Glomerular visceral epithelial cell (primary cell): ENCODE results near the gene ARHGAP10.

Source experiments
- DNase-seq: peaks from one replicate; pipeline ENCODE4 v3.0.0-alpha.2; 2016; ENCODE audit errors: extremely low spot score

ARHGAP10 gene

DNA sequence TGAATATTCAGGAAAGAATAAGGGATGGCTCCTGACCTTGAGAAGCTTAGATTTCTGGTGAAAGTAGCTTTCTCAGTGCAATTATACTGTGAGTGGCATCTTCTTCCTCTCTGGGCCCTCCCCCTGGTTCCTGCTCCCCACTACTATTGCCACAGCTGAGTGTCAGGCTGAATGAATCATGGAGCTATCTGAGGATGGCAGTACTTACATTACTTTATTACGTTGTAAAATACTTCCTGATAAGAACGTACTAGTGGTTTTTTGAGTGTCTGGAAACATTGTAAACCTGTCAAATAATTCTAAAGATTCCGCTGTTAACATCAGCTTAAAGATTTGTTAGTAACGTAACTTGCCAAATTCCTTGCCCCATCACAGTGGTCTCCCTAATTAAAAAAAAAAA, 36.2 kb downstream of the ARHGAP10 start:
- DNase-seq: peak; percentile 75

DNA sequence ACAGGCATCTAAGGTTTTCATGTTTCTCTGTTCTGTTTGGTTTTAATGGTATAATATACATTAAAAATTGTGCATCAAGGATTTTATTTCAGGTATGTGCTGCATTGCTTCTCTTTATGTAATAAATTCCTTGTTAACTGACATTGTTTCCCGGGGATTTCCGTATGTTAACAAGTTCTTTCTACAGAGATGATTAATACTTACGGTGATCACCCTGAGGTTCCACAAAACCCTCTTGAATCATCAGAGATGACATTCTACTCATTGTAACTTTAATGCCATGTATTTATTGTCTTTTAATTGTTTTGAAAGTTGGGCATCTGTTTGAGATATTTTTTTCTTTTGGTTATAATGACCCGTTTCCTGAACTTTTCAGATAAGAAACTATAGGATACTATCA, 37.5 kb downstream of the ARHGAP10 start:
- DNase-seq: peak; percentile 43

DNA sequence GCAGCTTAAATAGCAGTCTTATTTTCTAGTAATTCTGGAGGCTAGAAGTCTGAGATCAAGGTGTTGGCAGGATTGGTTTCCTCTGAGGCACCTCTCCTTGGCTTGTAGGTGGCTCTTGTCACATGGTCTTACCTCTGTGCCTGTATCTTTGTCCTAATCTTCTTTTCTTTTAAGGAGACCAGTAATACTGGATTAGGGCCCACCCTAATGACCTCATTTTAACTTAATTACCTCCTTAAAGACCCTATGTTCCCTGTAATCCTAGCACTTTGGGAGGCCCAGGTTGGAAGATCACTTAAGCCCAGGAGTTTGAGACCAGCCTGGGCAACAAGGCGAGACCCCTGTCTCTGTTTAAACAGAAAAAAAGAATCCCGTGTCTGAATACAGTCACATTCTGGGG, 38.9 kb downstream of the ARHGAP10 start:
- DNase-seq: no peak

DNA sequence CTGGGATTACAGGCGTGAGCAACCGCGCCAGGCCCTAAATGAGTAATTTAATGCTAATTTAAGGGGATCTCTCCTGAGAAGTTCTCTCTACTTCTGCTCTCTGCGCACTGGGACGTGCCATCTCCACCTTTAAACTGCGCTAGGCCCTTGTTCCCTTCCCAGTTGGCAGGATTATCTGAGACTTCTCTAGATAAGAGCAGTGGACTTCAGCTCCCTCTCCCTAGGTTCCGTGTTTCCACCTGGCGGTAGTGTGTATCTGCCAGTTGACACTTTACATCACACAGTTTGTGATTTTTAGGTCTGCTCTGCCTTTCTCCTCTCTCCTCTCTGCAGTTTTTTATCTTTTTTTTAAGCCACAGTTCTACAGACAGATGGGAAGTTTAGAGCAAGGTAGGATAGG, 40.2 kb downstream of the ARHGAP10 start:
- DNase-seq: no peak

DNA sequence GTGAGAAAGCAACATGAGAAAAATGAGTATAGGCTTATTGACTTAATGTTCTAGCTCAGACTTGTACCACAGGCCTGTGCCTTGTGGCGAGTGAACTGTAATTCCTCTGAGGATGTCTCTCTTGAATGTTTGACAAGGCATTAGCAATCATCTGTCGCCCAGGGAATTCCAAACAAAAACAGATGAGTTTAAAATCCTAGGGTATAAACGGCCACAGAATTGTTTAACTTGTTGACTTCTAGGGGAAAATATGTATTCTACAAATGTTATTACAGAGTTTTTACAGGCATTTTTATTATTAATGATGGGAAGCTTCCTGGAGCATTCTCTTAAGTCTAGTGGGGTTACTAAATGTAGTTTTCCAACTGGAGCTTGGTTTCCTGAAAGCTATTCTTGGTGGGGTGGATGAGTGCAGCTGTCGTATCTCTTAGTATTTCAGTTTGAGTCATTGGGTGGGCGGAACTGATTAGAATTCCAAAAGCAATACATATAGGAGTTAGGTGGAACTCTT, 40.6 kb downstream of the ARHGAP10 start:
- peak; percentile 78 for DNase-seq

DNA sequence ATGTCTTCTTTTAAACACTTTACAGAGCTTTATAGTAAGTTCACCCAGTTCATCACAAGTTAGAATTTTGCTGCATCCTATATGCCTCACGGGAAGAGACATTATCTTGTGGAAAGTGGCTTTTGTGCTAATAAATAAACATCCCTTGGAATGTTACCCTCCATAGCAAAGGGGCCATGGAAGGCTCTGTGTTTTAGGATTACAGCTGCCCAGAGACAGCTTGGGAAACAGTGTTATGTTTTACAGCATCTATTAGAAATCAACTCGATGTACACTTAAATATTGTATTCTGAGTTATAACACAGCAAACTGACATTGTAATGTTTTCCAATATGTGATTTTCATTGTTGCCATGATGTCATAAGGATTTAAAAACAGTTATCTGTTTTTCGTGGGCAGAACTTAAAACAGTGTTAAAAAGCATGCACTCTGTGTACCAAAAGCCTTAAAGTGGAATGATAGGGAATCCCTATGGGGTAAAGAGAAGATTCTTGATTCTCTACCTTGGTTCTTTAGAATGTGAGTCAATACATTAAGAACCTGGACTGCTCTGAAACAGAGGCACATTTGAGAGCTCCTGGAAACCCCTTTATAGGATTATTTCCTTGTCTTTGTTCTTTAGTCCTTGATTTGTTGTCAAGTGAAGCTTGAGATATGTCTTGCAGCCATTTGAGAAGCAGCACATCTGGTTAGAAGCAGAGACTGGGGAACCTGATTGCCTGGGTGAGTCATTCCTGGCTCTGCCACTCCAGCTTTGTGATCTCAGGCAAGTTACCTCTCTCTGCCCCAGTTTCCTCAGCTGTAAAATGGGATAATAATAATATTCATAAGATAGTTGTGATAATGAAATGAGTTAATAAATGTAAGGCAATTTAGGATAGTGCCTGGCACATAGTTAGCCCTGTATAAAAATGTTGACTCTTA, 41.6 kb downstream of the ARHGAP10 start:
- peak; percentile 54 for DNase-seq

DNA sequence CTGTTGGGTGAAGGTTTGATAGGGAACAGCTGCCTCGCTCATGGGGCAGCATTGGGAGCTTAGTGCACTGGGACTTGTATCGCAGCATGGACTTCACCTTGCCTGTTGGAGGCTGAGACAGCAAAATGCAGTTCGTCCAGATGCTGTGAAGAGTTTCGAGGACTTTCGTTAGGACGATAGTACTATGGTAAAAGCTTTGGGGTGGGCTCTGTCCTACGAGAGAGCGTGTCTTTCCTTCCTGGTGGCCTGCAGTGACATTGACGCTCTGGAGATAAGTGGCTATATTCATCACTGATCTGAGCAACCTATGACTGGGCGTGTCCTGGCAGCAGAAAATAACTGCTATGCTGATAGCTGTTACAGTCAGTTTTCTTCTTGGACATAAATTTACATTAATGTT, 44.8 kb downstream of the ARHGAP10 start:
- no peak for DNase-seq

DNA sequence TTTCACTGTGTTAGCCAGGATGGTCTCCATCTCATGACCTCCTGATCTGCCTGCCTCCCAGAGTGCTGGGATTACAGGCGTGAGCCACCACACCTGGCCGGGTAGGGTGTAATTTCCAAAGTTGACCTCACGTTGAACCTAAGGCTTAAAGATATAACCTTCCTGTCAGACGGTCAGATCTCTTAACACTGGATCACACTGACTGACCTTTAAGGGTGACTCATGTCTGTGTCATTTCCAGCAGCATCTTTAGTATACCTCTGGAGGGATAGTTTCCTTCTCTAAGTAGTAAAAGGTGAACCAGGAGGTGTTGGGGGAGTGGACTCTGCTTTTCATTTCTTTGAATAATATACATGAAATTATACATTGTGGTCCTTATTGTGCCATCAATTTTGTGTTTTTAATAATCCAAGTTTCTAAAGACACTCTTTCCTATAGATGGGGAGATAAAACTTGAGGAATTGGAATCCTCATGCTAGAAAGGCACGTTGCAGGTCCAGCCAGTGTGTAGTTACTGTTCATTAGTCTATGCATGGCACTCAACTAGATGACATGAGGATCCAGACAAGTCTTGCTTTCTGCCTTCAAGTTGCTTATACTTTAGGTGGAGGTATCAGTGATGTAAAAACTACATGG, 45.7 kb downstream of the ARHGAP10 start:
- peak; percentile 59 for DNase-seq

DNA sequence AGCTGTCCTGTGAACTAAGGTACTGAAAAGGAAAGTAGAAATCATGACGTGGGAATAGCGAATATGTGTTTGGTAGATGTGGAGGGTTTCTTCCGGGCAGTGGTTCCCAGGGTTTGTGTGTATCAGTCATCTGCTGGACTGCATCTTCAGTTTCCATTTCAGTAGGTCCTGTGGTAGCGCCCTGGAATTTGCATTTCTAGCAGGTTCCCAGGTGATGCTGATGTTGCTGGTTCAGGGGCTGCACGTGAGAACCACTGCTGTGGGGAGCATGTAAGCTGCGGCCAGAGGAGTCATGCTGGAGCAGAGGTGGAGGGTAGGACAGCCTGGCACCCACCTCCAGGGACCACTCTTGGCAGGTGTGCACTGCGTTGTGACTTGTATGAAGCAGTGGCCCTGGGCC, 47.1 kb downstream of the ARHGAP10 start:
- no peak for DNase-seq

DNA sequence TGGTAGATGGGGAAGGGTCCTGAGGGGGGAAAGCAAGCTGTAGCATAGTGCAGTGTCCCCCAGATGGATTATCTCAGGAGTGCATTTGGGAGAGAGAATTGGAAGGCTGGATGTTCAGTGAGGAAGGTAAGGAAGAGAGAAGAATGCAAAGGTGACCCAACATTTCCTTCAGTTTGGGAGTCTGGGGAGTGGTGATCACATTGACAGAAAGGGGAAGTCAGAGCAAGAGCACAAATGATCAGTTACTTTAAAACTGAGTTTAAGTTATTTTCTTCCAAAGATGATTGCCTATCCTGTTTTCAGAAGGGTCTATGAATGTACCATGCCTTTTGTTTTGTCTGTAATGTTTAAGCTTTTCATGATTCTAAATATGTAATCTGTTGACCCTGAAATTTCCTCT, 47.6 kb downstream of the ARHGAP10 start:
- DNase-seq: no peak

DNA sequence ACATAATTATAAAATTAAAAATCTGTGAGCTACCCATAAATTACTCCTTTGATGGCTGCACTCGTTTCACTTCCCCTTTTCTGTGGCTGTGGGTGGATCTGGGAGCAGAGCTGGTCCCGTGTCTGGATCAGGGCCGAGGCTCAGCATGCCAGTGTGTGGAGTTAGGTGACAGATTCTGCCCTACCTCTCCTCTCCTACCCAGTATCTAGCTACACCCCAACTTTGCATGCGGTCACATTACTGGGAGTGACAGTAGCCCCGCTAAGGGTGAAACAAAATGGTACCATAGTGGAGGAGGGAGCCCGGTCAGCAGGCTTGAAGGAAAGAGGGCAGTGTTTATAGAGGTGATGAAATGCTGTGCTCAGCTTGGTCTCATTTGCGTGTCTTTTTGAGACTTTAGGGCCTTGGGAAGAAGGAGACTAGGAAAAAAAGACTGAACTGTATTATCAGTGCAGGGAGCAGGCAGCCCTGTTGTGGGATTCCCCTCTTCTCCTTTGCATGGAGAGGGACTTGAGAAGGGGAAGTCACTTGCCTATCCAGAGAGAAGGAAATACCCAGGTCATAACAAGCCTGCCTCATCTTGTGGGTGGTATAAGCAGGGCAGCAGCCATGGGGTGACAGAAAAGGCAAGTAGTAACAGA, 48.4 kb downstream of the ARHGAP10 start:
- DNase-seq: no peak

DNA sequence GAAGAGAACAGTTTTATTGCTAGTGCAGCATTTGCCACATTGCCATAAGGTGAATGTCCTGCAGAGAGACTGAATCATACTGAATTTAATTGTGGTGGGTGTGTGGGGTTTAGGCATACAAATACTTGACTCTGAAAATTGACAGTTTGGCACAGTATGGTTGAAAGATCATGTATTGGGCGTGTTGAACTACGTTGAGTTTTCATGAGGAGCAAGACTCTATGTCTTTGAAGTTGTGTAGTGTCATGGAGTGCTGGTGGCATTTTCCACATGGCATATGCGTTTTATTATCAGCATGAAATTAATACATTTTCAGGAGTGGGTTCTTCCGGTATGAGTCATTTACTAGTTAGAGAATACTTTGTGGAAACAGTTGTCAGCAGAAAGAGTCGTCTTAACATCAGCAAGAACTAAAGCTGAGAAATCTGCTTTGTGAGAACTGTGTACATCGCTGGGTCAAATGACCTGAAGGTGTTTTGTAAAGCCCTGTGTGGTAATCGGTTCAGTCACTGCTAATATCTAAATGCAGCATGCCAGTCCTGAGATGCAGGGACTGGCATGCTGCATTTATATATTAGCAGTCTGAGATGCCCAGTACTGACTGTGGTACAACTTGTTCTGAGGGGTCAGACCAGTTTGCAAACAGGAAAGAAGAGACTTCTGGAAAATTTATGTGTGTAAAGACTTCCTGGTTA, 50.3 kb downstream of the ARHGAP10 start:
- no peak for DNase-seq

DNA sequence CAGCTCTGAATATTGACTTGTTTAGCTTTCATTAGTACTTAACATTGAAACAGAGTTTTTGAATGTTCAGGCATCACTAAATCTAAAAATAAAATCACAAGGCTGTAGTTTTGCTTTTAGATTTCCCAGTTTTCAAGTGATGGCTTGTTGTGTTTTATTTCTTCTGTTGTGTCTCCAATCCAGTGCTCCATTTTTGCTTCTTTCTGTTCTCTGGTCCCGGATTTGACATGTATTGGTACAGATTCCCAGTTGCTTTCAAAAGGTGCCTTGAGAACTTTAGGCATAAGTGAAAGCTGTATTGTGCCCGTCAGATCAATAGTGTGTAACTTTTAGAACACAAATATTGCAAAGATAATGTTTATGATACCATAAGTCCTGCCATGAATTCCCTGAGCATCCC, 53.2 kb downstream of the ARHGAP10 start:
- DNase-seq: no peak

DNA sequence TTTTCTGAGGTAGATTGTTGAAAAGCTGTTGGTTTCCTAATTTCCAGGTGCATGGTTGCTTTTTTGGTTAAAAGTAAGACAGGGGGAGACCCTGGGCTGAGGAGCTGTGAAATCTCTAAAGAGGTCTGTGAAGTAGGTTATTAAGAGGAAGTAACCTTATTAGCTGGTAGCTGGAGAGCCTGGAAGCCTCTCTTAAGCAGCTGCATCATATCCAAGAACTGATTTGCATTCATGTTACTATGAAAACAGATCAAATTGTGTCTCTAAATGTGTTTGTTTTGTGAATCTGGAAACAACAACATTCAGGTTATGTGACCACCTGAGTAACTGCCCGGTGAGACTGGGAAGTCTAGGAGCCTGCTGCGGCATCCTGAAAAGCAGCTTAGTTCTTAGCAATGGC, 54.1 kb downstream of the ARHGAP10 start:
- no peak for DNase-seq

DNA sequence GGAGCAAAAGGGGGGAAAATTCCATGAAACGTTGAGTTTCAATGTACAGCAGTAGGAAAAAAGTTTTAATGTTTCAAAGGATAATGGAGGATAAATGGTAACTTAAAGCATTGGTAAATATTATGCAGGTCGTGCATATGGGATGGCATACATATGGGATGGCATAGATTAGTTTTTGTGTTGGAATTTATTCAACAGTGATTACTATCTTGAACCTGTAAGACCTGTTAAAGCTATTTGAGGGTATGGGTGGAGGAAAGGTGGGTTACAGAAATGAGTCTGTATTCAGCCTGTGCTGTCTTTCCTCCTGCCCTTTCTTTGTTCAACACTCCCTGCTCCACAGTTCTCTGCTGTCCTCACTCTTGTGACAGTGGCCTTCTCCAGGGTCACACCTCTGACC, 54.6 kb downstream of the ARHGAP10 start:
- no peak for DNase-seq

DNA sequence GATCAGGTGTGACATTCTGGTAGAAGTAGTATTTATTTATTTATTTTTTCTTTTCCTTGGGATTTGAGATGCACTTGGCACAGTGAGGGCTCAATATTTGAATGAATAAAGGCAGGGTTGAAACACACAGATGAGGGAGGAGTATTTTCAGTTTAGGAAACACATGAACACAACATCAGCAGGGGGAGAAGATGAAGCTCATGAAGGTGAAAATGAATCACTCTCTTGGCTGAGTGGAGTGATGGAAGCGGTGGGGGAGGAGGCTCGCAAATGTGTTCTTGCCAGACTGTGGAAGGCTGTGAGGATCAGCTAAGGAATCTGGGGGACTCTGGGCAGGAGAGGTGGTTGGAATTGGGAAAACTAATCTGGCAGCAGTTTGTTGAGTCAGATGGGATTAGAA, 55.3 kb downstream of the ARHGAP10 start:
- peak; percentile 56 for DNase-seq

DNA sequence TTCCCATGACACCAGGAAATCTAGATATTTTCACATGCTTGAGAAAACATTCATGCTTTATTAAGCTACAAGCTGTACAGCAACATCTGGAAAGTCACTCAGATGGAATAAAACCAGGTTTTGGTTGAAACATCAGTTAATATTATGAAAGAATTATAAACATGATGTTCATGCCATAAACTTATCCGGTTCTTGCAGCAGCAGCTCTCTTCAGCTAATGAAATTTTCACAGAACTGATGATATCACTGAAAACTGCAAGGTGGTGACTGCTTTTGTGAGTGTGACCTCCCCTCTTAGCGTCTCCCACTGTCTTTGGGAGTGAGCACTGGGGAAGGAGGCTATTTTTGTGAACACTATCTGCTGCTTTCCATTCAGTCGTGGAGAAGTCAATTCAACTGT, 56.9 kb downstream of the ARHGAP10 start:
- no peak for DNase-seq

DNA sequence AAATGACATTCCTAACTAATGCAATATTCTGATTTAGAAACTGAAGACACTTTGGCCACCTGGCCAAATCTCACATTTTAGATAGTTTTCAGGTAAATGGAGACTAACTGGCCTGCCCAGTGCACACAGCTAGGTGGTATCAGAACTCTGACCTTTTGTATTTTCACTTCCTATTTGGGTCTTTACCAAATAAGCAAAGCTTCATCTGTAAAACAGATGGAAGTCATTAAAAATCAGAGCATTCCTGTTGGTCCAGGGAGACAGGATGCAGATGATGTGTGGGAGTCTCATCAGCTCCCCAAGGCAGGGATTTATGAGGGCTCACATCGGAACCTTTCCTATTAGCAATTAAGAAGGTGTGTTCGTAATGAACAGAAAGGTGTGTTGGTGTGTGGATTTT, 57.7 kb downstream of the ARHGAP10 start:
- DNase-seq: no peak

DNA sequence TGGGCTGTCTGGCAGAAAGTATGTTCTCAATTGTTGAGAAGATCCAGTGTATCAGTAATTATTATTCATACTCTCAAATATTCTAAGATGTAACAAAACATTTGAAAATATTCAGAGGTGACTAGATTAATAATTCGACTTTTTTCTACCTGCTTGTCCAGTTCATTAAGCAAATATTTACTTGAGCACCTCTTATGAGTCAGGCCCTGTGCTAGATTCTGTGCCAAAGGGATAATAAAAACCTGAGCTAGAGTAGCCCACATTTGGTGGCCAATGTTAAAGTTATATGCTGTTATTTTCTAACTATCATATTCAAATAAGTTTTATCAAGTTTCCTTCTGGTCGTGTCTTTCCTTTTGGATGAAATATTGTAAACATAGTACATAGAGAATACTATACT, 58.5 kb downstream of the ARHGAP10 start:
- no peak for DNase-seq

DNA sequence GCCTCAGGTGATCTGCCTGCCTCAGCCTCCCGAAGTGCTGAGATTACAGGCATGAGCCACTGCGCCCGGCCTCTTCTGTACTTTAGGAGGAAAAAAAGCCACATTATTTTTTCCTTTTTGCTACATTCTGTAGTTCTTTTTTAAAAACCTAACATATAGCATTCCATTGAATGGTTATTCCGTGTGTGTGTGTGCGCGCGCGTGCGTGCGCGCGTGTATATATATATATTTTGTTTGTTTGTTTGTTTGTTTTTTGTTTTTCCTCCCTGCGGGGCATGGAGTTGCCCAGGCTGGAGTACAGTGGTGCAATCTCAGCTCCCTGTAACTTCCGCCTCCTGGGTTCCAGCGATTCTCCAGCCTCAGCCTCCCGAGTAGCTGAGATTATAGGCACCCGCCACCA, 59.5 kb downstream of the ARHGAP10 start:
- DNase-seq: no peak

DNA sequence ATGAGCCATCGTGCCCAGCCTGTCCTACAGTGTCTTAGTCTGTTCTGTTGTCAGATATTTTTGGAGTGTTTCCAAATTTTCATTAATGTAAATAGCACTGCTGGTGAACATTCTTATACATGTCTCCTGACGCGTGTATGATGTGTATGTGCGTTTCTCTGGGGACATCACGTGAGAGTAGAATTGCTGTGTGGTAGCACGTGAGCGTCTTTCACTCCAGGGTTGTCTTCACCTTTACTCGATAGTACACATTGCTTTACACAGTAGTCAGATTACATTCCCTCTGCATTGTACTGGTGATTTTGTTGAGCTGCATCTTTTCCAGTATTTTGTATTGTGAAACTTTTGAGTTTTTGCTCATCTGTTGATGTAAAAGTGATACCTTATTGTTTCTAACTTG, 60.0 kb downstream of the ARHGAP10 start:
- no peak for DNase-seq
